HepG2 (cell line): ENCODE results near the gene FAM111A. TPM values are rescaled to one million over a fixed set of nuclear protein-coding genes. Genes with fewer than 3 reads are reported as not detected.

Experiments used
- AHR ChIP-seq: IDR thresholded peaks from 2 replicates; pipeline ENCODE4 v1.6.1; 2018; ENCODE audit warnings: missing genetic modification reagents, missing compliant biosample characterization
- ARID4A ChIP-seq: sonication (generic); formaldehyde crosslinking; IDR thresholded peaks from 2 replicates; pipeline ENCODE4 v1.5.0; 2020; ENCODE audit warnings: mild to moderate bottlenecking, missing genetic modification reagents, borderline replicate concordance
- CBX2 ChIP-seq, 2 experiments: fragments of 200-600 bp in 1 of 2; sonication (generic); formaldehyde crosslinking in 1 of 2; IDR thresholded peaks; 2 replicates each; pipeline versions ENCODE4 v1.7.0 to v1.8.1; 2018 to 2022; ENCODE audit warnings: low read depth in 2 of 2, low read length in 1 of 2, mild to moderate bottlenecking in 1 of 2, missing genetic modification reagents in 1 of 2
- ETV5 ChIP-seq: IDR thresholded peaks from 2 replicates; pipeline ENCODE4 v1.6.1; 2018; ENCODE audit warnings: missing biosample characterization, missing genetic modification reagents, inconsistent platforms, borderline replicate concordance
- NONO ChIP-seq, 2 experiments: fragments of 450-650 bp in 1 of 2; sonication (generic) in 1 of 2; formaldehyde crosslinking in 1 of 2; IDR thresholded peaks in 1 of 2; conservative IDR thresholded peaks in 1 of 2; 2 replicates each; pipeline versions ENCODE4 v1.6.1 to v1.8.0; 2017 to 2022; ENCODE audit warnings: mild to moderate bottlenecking in 1 of 2, missing genetic modification reagents in 1 of 2, moderate library complexity in 1 of 2
- PAF1 ChIP-seq: IDR thresholded peaks from 2 replicates; pipeline ENCODE4 v1.6.1; 2016; ENCODE audit warnings: missing genetic modification reagents, missing compliant biosample characterization
- SIX1 ChIP-seq: sonication (generic); formaldehyde crosslinking; IDR thresholded peaks from 2 replicates; pipeline ENCODE4 v1.4.0; 2020; ENCODE audit warnings: missing genetic modification reagents, borderline replicate concordance
- XRCC5 ChIP-seq: fragments of 200-400 bp; formaldehyde crosslinking; optimal IDR thresholded peaks from 2 replicates; pipeline ENCODE3; 2017; ENCODE audit warnings: mild to moderate bottlenecking, low read length
- YEATS4 ChIP-seq: sonication (generic); formaldehyde crosslinking; IDR thresholded peaks from 2 replicates; pipeline ENCODE4 v1.4.0; 2020; ENCODE audit warnings: missing genetic modification reagents, borderline replicate concordance
- ZBTB49 ChIP-seq: sonication (generic); formaldehyde crosslinking; IDR thresholded peaks from 2 replicates; pipeline ENCODE4 v1.4.0; 2020; ENCODE audit warnings: missing genetic modification reagents, borderline replicate concordance
- ZNF101 ChIP-seq: sonication (generic); formaldehyde crosslinking; IDR thresholded peaks from 2 replicates; pipeline ENCODE4 v1.4.0; 2020; ENCODE audit warnings: mild to moderate bottlenecking, low read depth, missing genetic modification reagents, borderline replicate concordance
- ZNF589 ChIP-seq: sonication (generic); formaldehyde crosslinking; conservative IDR thresholded peaks from 2 replicates; pipeline ENCODE4 v1.8.0; 2022; ENCODE audit warnings: mild to moderate bottlenecking, moderate library complexity, missing genetic modification reagents
- polyA plus RNA-seq, 8 experiments: library from polyadenylated mRNA; depleted of rRNA in 3 of 8; stranded (reverse) in 7 of 8; unstranded in 1 of 8; fragments of >200 nt; fragmentation: Illumina TruSeq in 4 of 8; extraction: Trizol in 4 of 8; gene quantifications; 2 replicates each; pipeline versions ENCODE4 v1.2.1 to v1.2.3, GENCODE V29; 2011 to 2016; ENCODE audit warnings: low read depth in 4 of 8, missing spikeins in 1 of 8, mixed read lengths in 1 of 8; ENCODE audit not compliant: insufficient read depth in 1 of 8
- total RNA-seq, 5 experiments: library from RNA; depleted of rRNA; stranded (reverse); fragments of >200 nt; fragmentation: Illumina TruSeq; extraction: Trizol; gene quantifications; 2 replicates each; pipeline ENCODE4 v1.2.3, GENCODE V29; 2016; ENCODE audit warnings: low read depth in 1 of 5
- TF ChIP-seq, protein P1 (sequence below): sonication (generic); formaldehyde crosslinking; IDR thresholded peaks from 2 replicates; pipeline ENCODE4 v1.8.1; 2023; ENCODE audit warnings: mild to moderate bottlenecking, moderate library complexity, missing genetic modification reagents
- TF ChIP-seq, protein P2 (sequence below): sonication (generic); formaldehyde crosslinking; IDR thresholded peaks from 2 replicates; pipeline ENCODE4 v1.4.0; 2020; ENCODE audit warnings: missing genetic modification reagents
- TF ChIP-seq, protein P3 (sequence below): IDR thresholded peaks from 2 replicates; pipeline ENCODE4 v1.6.1; 2016; ENCODE audit warnings: low read depth

FAM111A gene
- total and polyA plus RNA-seq, 2 of the 13 experiments (the other 11 are each of a cell fraction or from before 2014, with no cell fraction given) = 3.2 to 13.5 TPM

GRCh38 chr11:59142530-59143507, at the start of gene FAM111A (continued):
- TF ChIP-seq ZBTB49 (CRISPR knock-in tag) = no peak
- peak; percentile 84 for TF ChIP-seq ARID4A (CRISPR knock-in tag)
- TF ChIP-seq, protein P1, sequence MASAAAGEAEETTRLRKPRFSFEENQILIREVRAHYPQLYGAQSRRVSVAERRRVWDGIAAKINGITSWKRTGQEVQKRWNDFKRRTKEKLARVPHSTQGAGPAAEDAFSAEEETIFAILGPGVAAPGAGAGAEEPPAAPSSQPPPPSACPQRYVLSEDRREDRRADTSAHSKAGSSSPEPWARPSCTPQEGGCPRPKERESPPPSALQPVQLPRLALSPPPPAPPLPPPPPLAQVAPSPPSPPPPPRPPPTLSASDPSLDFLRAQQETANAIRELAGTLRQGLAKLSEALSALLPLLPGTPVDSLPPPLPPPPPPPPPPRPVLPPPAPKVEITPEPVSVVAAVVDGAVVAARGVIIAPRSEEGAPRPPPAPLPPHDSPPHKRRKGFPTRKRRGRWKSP = no peak
- peak; percentile 71 for TF ChIP-seq YEATS4 (CRISPR knock-in tag)
- no peak for TF ChIP-seq ZNF589 (CRISPR knock-in tag)
- no peak for TF ChIP-seq NONO (IDR thresholded peaks at IDR 0.05)
- TF ChIP-seq NONO (CRISPR knock-in tag; conservative IDR thresholded peaks at IDR 0.05) = peak; percentile 82
- no peak for TF ChIP-seq PAF1
- TF ChIP-seq SIX1 (CRISPR knock-in tag) = no peak
- TF ChIP-seq AHR = no peak
- no peak for TF ChIP-seq CBX2 (IDR thresholded peaks at IDR 0.05; ENCODE audit: low read depth, low read length)
- no peak for TF ChIP-seq CBX2 (CRISPR knock-in tag; IDR thresholded peaks at IDR 0.05; ENCODE audit: low read depth)
- TF ChIP-seq, protein P2, sequence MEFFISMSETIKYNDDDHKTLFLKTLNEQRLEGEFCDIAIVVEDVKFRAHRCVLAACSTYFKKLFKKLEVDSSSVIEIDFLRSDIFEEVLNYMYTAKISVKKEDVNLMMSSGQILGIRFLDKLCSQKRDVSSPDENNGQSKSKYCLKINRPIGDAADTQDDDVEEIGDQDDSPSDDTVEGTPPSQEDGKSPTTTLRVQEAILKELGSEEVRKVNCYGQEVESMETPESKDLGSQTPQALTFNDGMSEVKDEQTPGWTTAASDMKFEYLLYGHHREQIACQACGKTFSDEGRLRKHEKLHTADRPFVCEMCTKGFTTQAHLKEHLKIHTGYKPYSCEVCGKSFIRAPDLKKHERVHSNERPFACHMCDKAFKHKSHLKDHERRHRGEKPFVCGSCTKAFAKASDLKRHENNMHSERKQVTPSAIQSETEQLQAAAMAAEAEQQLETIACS (CRISPR knock-in tag) = no peak
- TF ChIP-seq XRCC5 = peak; percentile 32
- peak; percentile 63; the same call in 1 of the 2 replicates for TF ChIP-seq ETV5 (CRISPR knock-in tag)
- TF ChIP-seq ZNF101 (CRISPR knock-in tag) = no peak
- TF ChIP-seq, protein P3, sequence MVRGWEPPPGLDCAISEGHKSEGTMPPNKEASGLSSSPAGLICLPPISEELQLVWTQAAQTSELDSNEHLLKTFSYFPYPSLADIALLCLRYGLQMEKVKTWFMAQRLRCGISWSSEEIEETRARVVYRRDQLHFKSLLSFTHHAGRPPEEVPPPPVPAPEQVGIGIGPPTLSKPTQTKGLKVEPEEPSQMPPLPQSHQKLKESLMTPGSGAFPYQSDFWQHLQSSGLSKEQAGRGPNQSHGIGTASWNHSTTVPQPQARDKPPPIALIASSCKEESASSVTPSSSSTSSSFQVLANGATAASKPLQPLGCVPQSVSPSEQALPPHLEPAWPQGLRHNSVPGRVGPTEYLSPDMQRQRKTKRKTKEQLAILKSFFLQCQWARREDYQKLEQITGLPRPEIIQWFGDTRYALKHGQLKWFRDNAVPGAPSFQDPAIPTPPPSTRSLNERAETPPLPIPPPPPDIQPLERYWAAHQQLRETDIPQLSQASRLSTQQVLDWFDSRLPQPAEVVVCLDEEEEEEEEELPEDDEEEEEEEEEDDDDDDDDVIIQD (CRISPR knock-in tag) = 0 out of 2 replicates have a peak, but pooled peaks have one; percentile 18
